ENCODE results near the gene IKZF4. TPM values are rescaled to one million over a fixed set of nuclear protein-coding genes. Genes with fewer than 3 reads are reported as not detected.

Gene IKZF4
- total RNA-seq, 1 donor, result 3.4 TPM

DNA sequence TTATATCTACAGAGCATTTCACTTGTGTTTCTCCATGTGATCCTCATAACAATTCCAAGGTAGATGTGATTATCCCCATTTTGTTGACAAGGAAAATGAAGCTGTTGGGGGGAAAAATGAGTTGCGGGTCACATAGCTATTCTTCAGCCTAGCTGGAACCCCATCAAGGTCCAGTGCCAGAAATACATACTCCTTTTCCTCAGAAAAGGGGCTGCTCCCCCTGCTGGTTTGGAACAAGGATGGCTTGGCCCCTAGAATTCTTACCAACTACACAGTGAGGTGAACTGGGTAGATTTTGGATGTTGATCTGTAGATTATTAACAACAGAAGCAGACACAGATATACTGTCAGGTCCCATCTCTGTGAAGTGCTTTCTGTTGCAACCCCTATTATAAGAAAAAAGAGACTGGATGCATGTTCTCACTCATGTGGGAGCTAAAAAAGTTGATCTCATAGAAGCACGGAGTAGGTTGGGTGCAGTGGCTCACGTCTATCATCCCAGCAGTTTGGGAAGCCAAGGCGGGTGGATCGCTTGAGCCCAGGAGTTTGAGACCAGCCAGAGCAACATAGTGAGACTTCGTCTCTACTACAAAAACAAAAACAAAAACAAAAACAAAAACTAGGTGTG is 8.9 kb downstream of the IKZF4 start:
- TF ChIP-seq CTCF (IDR thresholded peaks at IDR 0.05; ENCODE audit: insufficient read depth, low read length), result peak; percentile 86
- DNase-seq (ENCODE audit: low read depth), result peak; percentile 83
- no peak overlapping the region for H3K4me3 ChIP-seq (ENCODE audit: low read depth, low read length)

DNA sequence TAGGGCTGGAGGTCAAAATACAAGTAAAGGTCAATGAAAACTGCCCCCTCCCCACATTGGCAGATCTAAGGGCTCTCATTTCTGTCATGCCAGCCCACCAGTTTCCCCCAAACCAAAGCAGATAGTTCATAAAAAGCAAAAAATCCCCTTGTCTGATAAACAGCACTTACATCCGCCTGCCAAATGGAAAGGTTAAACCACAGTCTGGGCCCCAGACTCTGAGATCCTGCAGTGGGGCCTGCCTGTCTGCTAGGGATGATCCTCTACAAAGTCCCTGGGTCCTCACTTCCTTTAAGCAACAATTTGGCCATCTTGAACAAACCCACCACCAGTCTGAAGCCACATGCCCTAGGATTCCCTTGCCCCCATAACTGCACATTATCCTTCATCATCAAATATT is 11.1 kb downstream of the IKZF4 start:
- DNase-seq (ENCODE audit: low read depth), result no peak
- no peak for TF ChIP-seq CTCF (IDR thresholded peaks at IDR 0.05; ENCODE audit: insufficient read depth, low read length)
- no peak overlapping the region for H3K4me3 ChIP-seq (ENCODE audit: low read depth, low read length)

- TF ChIP-seq CTCF (IDR thresholded peaks at IDR 0.05; ENCODE audit: insufficient read depth, low read length), result no peak
- no peak overlapping the region for H3K4me3 ChIP-seq (ENCODE audit: low read depth, low read length)
- no peak for DNase-seq (ENCODE audit: low read depth)
These were observed 13.9 kb downstream of the IKZF4 start for GRCh38 chr12:56034586-56035332.

DNA sequence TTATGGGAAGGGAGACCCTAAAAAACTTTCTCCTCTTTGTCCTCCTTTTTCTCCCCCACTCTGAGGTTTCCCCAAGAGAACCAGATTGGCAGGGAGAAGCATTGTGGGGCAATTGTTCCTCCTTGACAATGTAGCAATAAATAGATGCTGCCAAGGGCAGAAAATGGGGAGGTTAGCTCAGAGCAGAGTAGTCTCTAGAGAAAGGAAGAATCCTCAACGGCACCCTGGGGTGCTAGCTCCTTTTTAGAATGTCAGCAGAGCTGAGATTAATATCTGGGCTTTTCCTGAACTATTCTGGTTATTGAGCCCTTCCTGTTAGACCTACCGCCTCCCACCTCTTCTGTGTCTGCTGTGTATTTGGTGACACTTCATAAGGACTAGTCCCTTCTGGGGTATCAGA is 16.3 kb downstream of the IKZF4 start:
- no peak overlapping the region for H3K4me3 ChIP-seq (ENCODE audit: low read depth, low read length)
- no peak for TF ChIP-seq CTCF (IDR thresholded peaks at IDR 0.05; ENCODE audit: insufficient read depth, low read length)
- no peak for DNase-seq (ENCODE audit: low read depth)

GRCh38 chr12:56038022-56038655 is 17.3 kb downstream of the IKZF4 start:
- no peak for TF ChIP-seq CTCF (IDR thresholded peaks at IDR 0.05; ENCODE audit: insufficient read depth, low read length)
- no peak for DNase-seq (ENCODE audit: low read depth)
- no peak overlapping the region for H3K4me3 ChIP-seq (ENCODE audit: low read depth, low read length)

GRCh38 chr12:56040151-56040550 is 19.3 kb downstream of the IKZF4 start:
- H3K4me3 ChIP-seq (ENCODE audit: low read depth, low read length), result no peak overlapping the region
- no peak for TF ChIP-seq CTCF (IDR thresholded peaks at IDR 0.05; ENCODE audit: insufficient read depth, low read length)
- no peak for DNase-seq (ENCODE audit: low read depth)
